ENCODE results near the gene CASTOR1.

CASTOR1 gene

DNA sequence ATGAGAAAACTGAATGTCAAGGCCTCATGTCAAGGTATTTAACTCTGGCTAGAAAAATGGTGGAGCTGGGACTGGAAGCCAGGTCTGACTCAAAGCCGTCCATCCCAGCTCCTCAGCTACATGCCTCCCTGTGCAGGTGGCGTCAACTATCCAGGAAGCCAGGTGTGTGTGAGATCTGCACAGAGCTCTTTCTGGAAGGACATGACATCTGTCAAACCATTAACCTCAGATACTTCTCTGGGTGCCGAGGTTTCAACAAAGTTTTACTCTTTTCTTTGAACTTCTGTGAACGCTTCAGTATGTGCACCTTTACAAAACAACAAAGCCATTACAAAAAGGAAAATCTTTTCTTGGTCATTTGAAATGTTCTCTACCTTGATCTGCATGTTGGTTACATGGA is 7.0 kb upstream of the CASTOR1 start:
- Histone ChIP-seq H3K27me3 (ENCODE audit: low read depth, low read length) (no peaks in the 10 kb centered on the region), H3K9me3 (ENCODE audit: control insufficient read depth in 1 of 2, low read length in 2 of 2) (no peaks in the 10 kb centered on the region), H3K4me1 (ENCODE audit: control insufficient read depth in 1 of 2, insufficient read depth in 2 of 2, low read length in 2 of 2) (peaks cover under 1 to 12% of the 10 kb centered on the region in 2 donors), H3K27ac (ENCODE audit: low read length) (no peak overlapping the region), H3K36me3 (ENCODE audit: control insufficient read depth in 1 of 2, insufficient read depth in 2 of 2, low read length in 2 of 2) (peaks cover 58 to 74% of the 10 kb centered on the region in 2 donors), H3K4me3 (ENCODE audit: low read depth in 1 of 2, low read length in 2 of 2) (no peak overlapping the region)

DNA sequence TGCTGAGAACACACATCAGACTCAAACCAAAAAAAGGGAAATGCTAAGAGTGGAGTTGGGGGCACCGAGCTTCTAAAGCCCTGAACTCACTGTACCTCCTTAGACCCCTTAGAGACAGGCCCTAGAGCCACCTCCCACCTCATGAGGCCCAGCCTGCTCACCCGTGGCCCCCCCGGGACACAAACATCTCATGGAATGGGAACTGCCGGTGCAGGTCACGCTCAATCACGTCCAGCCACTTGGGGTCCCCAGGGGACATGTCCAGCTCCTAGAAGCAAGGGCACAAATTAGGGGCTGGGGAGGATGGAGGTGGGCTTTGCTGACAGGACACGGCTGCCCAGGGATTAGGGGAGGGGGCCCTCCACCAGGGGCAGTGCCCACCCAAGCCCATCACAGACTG is 6.3 kb upstream of the CASTOR1 start:
- Histone ChIP-seq H3K27me3 (ENCODE audit: low read depth, low read length) (no peaks in the 10 kb centered on the region), H3K4me3 (ENCODE audit: low read depth in 1 of 2, low read length in 2 of 2) (no peak overlapping the region), H3K27ac (ENCODE audit: low read length) (no peak overlapping the region), H3K36me3 (ENCODE audit: control insufficient read depth in 1 of 2, insufficient read depth in 2 of 2, low read length in 2 of 2) (peaks cover 51 to 67% of the 10 kb centered on the region in 2 donors), H3K4me1 (ENCODE audit: control insufficient read depth in 1 of 2, insufficient read depth in 2 of 2, low read length in 2 of 2) (peaks cover 4 to 14% of the 10 kb centered on the region in 2 donors), H3K9me3 (ENCODE audit: control insufficient read depth in 1 of 2, low read length in 2 of 2) (no peaks in the 10 kb centered on the region)

DNA sequence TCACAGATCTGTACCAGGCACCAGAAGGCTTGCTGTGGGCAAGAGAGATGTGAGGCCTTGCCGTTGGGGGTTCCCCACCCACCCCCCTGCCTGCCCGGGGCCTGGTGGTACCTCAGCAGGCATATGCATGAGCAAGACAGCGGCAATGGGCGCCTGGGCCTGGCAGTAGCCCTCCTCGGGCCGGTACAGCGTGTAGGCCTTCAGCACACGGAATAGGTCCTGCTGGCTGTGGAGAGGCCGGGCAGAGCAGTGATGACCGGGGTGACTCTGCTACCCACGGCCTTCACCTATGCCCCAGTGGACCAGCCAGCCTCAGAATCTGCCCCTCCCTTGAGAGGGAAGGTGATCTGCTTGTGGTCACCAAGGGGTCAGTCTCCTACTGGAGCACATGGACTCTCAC is 5.5 kb upstream of the CASTOR1 start:
- no peak overlapping the region for H3K4me3 ChIP-seq (ENCODE audit: low read depth in 1 of 2, low read length in 2 of 2)
- no peaks in the 10 kb centered on the region for H3K27me3 ChIP-seq (ENCODE audit: low read depth, low read length)
- peaks cover 11 to 21% of the 10 kb centered on the region in 2 donors for H3K4me1 ChIP-seq (ENCODE audit: control insufficient read depth in 1 of 2, insufficient read depth in 2 of 2, low read length in 2 of 2)
- H3K9me3 ChIP-seq (ENCODE audit: control insufficient read depth in 1 of 2, low read length in 2 of 2) = no peaks in the 10 kb centered on the region
- H3K27ac ChIP-seq (ENCODE audit: low read length) = no peak overlapping the region
- H3K36me3 ChIP-seq (ENCODE audit: control insufficient read depth in 1 of 2, insufficient read depth in 2 of 2, low read length in 2 of 2) = peaks cover 49 to 60% of the 10 kb centered on the region in 2 donors

DNA sequence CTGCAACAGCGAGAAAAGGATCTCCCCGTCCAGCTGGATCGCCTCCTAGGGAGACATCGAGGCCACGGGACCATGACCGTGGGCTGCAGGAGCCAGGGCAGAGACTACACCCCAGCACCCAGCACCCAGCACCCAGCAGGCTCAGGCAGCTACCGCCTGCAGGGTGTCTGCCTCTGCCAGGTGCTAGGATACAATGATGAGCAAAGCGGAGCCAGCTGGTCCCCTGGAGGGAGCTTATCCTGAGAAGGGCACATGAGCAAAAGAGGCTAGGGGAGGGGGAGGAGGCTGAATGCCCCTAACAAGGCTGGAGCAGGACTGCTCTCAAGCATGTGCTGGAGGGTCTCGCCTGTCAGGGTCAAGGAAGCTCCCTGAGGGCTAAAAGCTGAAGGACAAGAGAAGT is 4.8 kb upstream of the CASTOR1 start:
- no peak overlapping the region for H3K27ac ChIP-seq (ENCODE audit: low read length)

DNA sequence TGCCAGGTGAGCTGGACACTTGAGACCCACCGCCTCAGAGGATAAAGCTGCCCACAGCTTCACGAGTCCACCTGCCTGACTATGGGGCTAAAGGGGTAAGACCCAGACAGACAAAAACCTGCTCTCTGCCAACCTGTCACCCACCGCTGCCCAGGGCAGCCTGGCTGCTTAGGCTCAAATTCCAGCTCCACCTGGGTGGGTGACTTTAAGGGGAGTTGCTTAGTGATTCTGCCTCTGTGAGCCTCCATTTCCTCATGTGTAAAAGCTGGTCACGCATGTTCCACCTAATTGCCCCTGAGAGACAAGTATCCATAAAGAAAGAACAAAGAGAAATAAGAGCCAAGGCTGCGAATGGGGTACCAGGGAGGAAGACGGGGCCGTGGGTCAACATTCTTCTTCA is 3.7 kb upstream of the CASTOR1 start:
- Histone ChIP-seq H3K36me3 (ENCODE audit: control insufficient read depth in 1 of 2, insufficient read depth in 2 of 2, low read length in 2 of 2) (peaks cover 41 to 60% of the 10 kb centered on the region in 2 donors), H3K4me3 (ENCODE audit: low read depth in 1 of 2, low read length in 2 of 2) (no peak overlapping the region), H3K4me1 (ENCODE audit: control insufficient read depth in 1 of 2, insufficient read depth in 2 of 2, low read length in 2 of 2) (peaks cover 17 to 26% of the 10 kb centered on the region in 2 donors), H3K27me3 (ENCODE audit: low read depth, low read length) (no peaks in the 10 kb centered on the region), H3K27ac (ENCODE audit: low read length) (no peak overlapping the region), H3K9me3 (ENCODE audit: control insufficient read depth in 1 of 2, low read length in 2 of 2) (no peaks in the 10 kb centered on the region)

More for the DNA sequence above, 4.8 kb upstream of the CASTOR1 start:
- Histone ChIP-seq H3K9me3 (ENCODE audit: control insufficient read depth in 1 of 2, low read length in 2 of 2) (no peaks in the 10 kb centered on the region), H3K4me3 (ENCODE audit: low read depth in 1 of 2, low read length in 2 of 2) (no peak overlapping the region), H3K27me3 (ENCODE audit: low read depth, low read length) (no peaks in the 10 kb centered on the region), H3K4me1 (ENCODE audit: control insufficient read depth in 1 of 2, insufficient read depth in 2 of 2, low read length in 2 of 2) (peaks cover 11 to 22% of the 10 kb centered on the region in 2 donors), H3K36me3 (ENCODE audit: control insufficient read depth in 1 of 2, insufficient read depth in 2 of 2, low read length in 2 of 2) (peaks cover 46 to 60% of the 10 kb centered on the region in 2 donors)

DNA sequence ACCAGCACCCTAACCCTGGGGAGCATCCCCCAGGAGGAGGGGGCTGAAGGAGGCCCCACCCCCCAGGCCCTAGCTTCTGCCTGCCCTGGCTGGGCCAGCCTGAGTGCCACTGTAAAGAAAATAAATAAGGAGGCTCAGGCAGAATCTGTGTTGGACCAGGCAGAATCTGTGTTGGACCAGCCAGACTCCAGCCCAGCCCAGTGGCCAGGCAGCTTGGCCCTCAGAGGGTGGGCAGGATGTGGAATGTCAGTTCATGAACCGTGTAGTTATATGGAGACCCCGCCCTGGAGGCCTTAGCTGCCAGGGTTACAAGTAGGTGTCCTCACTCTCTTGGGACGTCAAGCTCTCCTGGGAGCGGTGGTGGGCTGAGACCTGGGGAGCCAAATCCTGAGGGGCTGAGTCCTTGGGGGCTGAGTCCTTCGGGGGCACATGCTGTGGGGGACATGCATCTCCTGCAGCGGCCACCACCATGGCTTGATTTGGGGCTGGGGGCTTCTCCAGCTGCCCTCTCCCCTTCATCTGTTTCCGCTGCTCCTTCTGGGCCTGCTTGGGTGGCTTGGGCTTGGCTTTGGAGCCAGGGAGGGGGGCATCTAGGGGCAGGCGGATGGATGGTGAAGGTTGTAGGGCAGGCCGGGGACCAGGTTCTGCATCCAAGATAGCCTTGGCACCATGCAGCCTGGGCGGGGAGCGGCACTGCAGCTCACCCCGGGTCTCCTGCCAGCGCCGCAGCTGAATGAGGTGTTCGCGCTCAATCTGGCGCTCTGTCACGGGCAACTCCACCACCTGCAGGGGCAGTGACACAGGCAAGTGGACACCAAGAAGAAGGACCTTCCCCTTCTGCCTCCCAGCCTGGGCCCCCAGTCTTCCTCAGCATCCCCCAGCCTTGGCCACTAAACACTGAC is 3.0 kb upstream of the CASTOR1 start:
- H3K27ac ChIP-seq (ENCODE audit: low read length) = peak overlapping the region; percentile 77
- H3K27me3 ChIP-seq (ENCODE audit: low read depth, low read length) = no peaks in the 10 kb centered on the region
- H3K4me3 ChIP-seq (ENCODE audit: low read depth in 1 of 2, low read length in 2 of 2) = no peak overlapping the region
- H3K9me3 ChIP-seq (ENCODE audit: control insufficient read depth in 1 of 2, low read length in 2 of 2) = no peaks in the 10 kb centered on the region
- peaks cover 19 to 30% of the 10 kb centered on the region in 2 donors for H3K4me1 ChIP-seq (ENCODE audit: control insufficient read depth in 1 of 2, insufficient read depth in 2 of 2, low read length in 2 of 2)
- peaks cover 36 to 52% of the 10 kb centered on the region in 2 donors for H3K36me3 ChIP-seq (ENCODE audit: control insufficient read depth in 1 of 2, insufficient read depth in 2 of 2, low read length in 2 of 2)

DNA sequence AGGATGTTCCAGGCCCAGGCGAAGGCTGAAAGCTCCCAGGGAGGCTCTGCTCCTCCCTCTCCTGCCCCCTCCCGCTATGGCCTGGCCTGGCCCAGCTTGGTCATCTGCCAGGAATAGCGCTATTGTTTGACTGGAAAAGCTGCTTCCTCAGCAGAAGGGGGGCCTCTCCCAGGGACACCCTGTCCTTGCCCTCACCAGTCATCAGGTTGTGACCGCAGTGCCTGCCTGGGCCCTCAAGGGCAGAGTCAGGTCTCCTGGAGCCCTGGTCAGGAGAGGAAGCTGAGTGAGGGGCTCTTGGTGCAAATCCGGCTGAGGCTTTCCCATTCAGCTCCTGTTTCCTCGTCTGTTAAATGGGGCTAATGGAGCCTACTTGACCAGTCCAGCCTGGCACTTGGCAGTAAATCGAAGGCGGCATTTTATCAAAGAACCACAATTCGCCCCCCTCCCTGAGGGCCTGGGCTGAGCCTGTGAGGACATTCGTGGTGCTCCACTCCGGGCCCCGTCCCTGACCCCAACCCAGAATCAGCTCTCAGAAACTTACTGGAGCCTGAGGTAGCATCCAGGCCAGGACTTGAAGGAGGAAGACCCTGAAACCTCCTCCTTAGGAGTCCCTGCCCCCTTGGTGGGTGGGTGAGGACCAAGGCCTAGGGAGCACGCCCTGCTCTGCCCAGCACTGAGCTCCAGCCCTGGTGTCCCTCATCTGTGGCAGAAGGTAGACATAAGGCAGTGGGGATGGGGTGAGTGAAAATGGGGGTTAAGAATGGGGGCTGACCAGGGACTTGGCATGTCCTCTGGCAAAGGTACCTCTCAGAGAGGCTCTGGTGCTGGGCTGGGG is 2.0 kb upstream of the CASTOR1 start:
- Histone ChIP-seq H3K27ac (ENCODE audit: low read length) (peak overlapping the region; percentile 77), H3K4me3 (ENCODE audit: low read depth in 1 of 2, low read length in 2 of 2) (peak overlapping the region in 1 of 2 donors; percentile 89), H3K27me3 (ENCODE audit: low read depth, low read length) (no peaks in the 10 kb centered on the region), H3K36me3 (ENCODE audit: control insufficient read depth in 1 of 2, insufficient read depth in 2 of 2, low read length in 2 of 2) (peaks cover 29 to 44% of the 10 kb centered on the region in 2 donors), H3K9me3 (ENCODE audit: control insufficient read depth in 1 of 2, low read length in 2 of 2) (no peaks in the 10 kb centered on the region), H3K4me1 (ENCODE audit: control insufficient read depth in 1 of 2, insufficient read depth in 2 of 2, low read length in 2 of 2) (peaks cover 19 to 30% of the 10 kb centered on the region in 2 donors)

DNA sequence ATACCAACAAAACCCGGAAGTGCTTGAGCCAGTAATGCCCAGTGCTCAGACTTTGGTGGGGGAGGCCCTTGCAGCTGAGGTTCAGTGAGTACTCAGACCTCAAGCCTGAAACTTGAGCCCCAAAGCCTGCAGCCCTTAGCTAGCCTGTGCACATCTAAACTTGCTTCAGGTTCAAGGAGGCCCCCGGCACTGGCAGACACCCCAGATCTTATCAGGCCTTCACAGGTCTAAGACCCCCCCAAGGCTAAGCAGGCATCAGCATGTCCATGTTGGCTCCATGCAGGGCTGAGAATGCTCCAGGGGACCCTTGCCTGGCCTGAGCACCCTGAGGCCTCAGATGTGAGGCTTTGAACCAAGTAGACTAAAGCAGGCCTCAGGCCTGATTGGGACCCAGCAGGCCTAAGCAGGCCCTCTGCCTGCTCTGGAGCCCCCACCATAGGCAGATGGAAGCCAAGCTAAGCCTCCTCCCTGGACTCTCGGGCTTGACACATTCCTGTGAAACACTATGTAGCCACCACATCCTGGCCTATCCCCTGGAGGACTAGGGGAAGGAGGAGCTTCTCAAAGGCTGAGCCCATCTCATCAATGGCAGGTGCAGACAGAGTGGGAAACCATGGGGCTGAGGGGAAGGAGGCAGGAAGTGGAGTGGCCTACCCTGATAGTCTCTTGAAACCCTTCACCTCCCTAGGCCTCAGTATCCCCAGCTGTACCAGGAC is 1.2 kb upstream of the CASTOR1 start:
- no peaks in the 10 kb centered on the region for H3K27me3 ChIP-seq (ENCODE audit: low read depth, low read length)
- peak overlapping the region; percentile 33 to 89 for H3K4me3 ChIP-seq (ENCODE audit: low read depth in 1 of 2, low read length in 2 of 2)
- H3K4me1 ChIP-seq (ENCODE audit: control insufficient read depth in 1 of 2, insufficient read depth in 2 of 2, low read length in 2 of 2) = peaks cover 19 to 30% of the 10 kb centered on the region in 2 donors
- peak overlapping the region; percentile 77 for H3K27ac ChIP-seq (ENCODE audit: low read length)
- no peaks in the 10 kb centered on the region for H3K9me3 ChIP-seq (ENCODE audit: control insufficient read depth in 1 of 2, low read length in 2 of 2)
- peaks cover 21 to 42% of the 10 kb centered on the region in 2 donors for H3K36me3 ChIP-seq (ENCODE audit: control insufficient read depth in 1 of 2, insufficient read depth in 2 of 2, low read length in 2 of 2)

DNA sequence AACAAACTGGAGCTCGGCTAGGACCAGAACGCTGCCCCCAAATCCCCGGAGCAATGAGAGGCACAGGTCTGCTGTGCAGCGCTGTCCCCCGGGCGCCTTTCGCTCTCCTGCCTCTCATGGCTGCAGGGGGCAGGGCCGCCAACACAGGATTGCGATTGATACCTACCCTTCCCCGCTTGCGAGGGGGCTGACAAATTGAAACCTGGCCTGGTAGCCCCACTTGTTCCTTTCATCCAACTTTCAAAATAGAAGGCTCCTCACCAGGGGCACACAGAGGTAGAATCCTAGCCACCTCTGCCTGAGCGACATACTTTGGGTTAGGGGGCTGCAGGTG is 642 bp upstream of the CASTOR1 start:
- peak overlapping the region; percentile 33 to 89 for H3K4me3 ChIP-seq (ENCODE audit: low read depth in 1 of 2, low read length in 2 of 2)
- peak overlapping the region; percentile 77 for H3K27ac ChIP-seq (ENCODE audit: low read length)
- H3K9me3 ChIP-seq (ENCODE audit: control insufficient read depth in 1 of 2, low read length in 2 of 2) = no peaks in the 10 kb centered on the region
- H3K36me3 ChIP-seq (ENCODE audit: control insufficient read depth in 1 of 2, insufficient read depth in 2 of 2, low read length in 2 of 2) = peaks cover 16 to 42% of the 10 kb centered on the region in 2 donors
- H3K27me3 ChIP-seq (ENCODE audit: low read depth, low read length) = no peaks in the 10 kb centered on the region
- H3K4me1 ChIP-seq (ENCODE audit: control insufficient read depth in 1 of 2, insufficient read depth in 2 of 2, low read length in 2 of 2) = peaks cover 19 to 30% of the 10 kb centered on the region in 2 donors

DNA sequence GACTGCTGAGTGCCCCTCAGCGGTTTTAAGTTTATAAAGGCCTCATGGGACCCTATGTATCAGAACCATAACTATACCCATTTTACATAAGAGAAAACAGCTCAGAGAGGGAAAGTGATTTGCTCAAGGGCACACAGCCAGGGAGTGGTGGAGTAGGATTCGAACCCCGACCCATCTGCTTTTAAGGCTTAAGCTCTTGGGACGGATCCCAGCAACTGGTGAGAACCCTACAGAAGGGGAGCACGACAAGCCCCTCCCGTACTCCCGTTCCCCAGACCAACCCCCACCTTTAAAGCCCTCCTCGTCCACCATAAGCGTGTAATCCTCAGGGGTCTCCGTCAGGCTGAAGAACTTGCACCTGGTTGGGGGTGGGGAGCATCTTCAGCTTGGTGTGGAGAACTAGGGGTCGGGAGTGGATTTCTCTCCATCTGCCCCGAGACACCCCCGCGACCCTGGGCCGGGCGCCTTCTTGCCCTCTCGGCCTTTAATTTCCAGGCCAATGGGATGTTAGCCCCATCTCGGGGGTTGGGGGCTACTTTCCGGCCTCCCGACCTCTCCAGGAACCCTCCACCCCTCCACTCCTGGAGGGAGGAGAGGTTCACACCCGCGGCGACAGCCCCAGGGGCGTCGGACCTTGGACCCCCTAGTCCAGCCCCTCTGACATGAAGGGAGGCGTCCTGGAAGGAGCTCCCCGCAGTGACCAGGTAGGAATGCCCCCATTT is 725 bp downstream of the CASTOR1 start:
- peaks cover 19 to 30% of the 10 kb centered on the region in 2 donors for H3K4me1 ChIP-seq (ENCODE audit: control insufficient read depth in 1 of 2, insufficient read depth in 2 of 2, low read length in 2 of 2)
- peaks cover 11 to 37% of the 10 kb centered on the region in 2 donors for H3K36me3 ChIP-seq (ENCODE audit: control insufficient read depth in 1 of 2, insufficient read depth in 2 of 2, low read length in 2 of 2)
- peak overlapping the region; percentile 83 to 89 for H3K4me3 ChIP-seq (ENCODE audit: low read depth in 1 of 2, low read length in 2 of 2)
- no peaks in the 10 kb centered on the region for H3K9me3 ChIP-seq (ENCODE audit: control insufficient read depth in 1 of 2, low read length in 2 of 2)
- H3K27me3 ChIP-seq (ENCODE audit: low read depth, low read length) = no peaks in the 10 kb centered on the region
- peak overlapping the region; percentile 56 for H3K27ac ChIP-seq (ENCODE audit: low read length)

Measured in muscle layer of duodenum (tissue), 2 donors.